NAMALWA (cell line): ENCODE measurements around the gene IFRD1.

ENCODE experiments used
- DNase-seq: peaks from one replicate; pipeline ENCODE4 v3.0.0-alpha.2; 2015; ENCODE audit warnings: low spot score

IFRD1 gene

DNA sequence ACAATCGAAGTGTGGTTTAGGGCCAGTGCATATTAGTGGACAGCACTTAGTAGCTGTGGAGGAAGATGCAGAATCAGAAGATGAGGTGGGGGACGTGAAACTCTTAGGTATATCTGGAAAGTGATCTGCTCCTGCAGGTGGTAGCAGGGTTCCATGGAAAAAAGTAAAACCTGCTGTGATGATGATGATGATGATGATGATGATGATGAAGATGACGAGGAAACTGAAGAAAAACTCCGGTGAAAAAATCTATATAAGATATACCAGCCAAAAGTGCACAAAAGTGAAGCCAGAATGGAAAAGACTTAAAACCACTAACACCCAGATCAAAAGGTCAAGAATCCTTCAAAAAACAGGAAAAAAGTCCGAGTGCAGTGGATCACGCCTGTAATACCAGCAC lies 70.5 kb downstream of the IFRD1 start:
- no peak for DNase-seq

DNA sequence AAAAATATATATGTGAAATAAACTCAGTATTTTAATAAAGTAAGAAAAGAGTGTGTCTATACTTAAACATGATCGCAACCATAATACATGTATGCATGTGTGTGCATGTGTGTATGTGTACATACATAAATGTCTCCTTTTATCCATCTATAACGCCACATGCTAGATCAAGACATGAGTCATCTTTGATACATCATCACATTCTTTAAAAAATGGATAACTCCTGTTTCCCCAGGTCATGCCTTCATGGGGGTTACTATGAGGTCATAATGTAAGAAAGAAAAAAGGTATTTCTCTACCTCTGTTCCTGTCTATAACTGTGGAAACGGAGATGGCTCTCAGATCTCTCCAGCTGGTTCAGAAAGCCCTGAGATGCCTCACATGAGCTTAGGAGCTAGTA lies 71.7 kb downstream of the IFRD1 start:
- no peak for DNase-seq

DNA sequence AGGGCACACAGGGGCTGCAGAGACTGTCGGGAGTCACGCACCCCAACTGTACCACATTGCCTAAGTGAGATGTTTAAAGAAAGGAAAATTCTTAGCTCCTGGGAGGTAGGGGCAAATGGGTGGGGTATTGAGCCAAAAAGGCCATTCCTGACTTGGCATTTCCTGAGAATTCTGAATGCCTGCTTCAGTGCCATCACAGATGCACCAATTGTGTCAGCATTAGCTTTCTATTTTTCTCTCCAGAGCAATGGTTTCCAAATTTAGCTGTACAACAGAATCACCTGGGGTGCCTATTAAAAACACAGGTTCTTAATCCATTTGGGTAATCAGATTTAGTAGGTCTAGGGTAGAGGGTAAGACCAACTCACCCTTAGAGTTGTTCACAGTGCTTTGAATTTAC lies 73.6 kb downstream of the IFRD1 start:
- DNase-seq, result no peak
